Measurements from ENCODE around the gene DCAF8L2. TPM values are rescaled to one million over a fixed set of nuclear protein-coding genes. Genes with fewer than 3 reads are reported as not detected.
A peak's percentile ranks its signal among the peaks of the same experiment; 100 is the strongest.
"Not testable (repeated sequence)": the region's sequence is repeated elsewhere in the genome, so short reads cannot be mapped to it uniquely, and the experiment has no call there.

The DCAF8L2 gene
- total and polyA plus RNA-seq, 2 donors, result not detected

GRCh38 chrX:27656581-27656980 lies 66.4 kb downstream of the DCAF8L2 start:
- Histone ChIP-seq H3K27me3 (ENCODE audit: control insufficient read depth in 2 of 2, insufficient read depth in 1 of 2, low read length in 1 of 2) (no peaks in the 10 kb centered on the region), H3K36me3 (ENCODE audit: control insufficient read depth in 2 of 2, insufficient read depth in 2 of 2, low read length in 1 of 2) (no peaks in the 10 kb centered on the region), H3K9me3 (ENCODE audit: control insufficient read depth in 2 of 2, insufficient read depth in 1 of 2, low read length in 1 of 2) (no peaks in the 10 kb centered on the region), H3K4me1 (ENCODE audit: control insufficient read depth in 2 of 2, insufficient read depth in 2 of 2, low read length in 2 of 2) (no peaks in the 10 kb centered on the region), H3K4me3 (ENCODE audit: low read length in 2 of 2) (no peak overlapping the region), H3K27ac (ENCODE audit: low read depth in 1 of 2, low read length in 1 of 2) (no peak overlapping the region)
- DNase-seq (ENCODE audit: low read depth in 6 of 9, low spot score in 9 of 9), result no peak
- WGBS, result 83% methylated on average over 1 of the region's 1 CpG

DNA sequence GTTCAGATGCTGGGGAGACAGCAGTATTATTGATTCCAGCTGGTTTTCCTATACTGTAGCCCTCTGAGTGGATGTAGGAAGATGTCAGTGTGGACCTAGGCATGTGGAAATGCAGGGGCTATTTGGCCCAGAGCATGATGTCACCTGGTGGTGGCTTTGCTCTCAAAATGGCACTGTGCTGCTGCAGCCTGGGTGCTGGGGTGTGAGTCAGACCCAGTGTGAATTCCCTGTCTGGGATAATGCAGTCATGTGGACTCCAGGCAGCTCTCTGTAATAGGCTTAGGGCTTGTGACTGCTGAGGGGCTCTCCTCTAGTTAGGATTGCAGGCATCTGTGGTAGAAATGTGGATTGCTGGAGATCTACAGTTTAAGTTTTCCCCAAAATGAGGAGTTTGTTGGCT lies 70.7 kb downstream of the DCAF8L2 start:
- H3K27ac ChIP-seq (ENCODE audit: low read depth in 1 of 2, low read length in 1 of 2), result no peak overlapping the region
- no peak overlapping the region for H3K4me3 ChIP-seq (ENCODE audit: low read length in 2 of 2)
- no peaks in the 10 kb centered on the region for H3K4me1 ChIP-seq (ENCODE audit: control insufficient read depth in 2 of 2, insufficient read depth in 2 of 2, low read length in 2 of 2)
- H3K36me3 ChIP-seq (ENCODE audit: control insufficient read depth in 2 of 2, insufficient read depth in 2 of 2, low read length in 1 of 2), result no peaks in the 10 kb centered on the region
- no peaks in the 10 kb centered on the region for H3K27me3 ChIP-seq (ENCODE audit: control insufficient read depth in 2 of 2, insufficient read depth in 1 of 2, low read length in 1 of 2)
- H3K9me3 ChIP-seq (ENCODE audit: control insufficient read depth in 2 of 2, insufficient read depth in 1 of 2, low read length in 1 of 2), result no peaks in the 10 kb centered on the region
- no peak for DNase-seq (ENCODE audit: low read depth in 6 of 9, low spot score in 9 of 9)

GRCh38 chrX:27671234-27671633 lies 81.1 kb downstream of the DCAF8L2 start:
- Histone ChIP-seq H3K27ac (ENCODE audit: low read depth in 1 of 2, low read length in 1 of 2) (no peak overlapping the region), H3K4me3 (ENCODE audit: low read length in 2 of 2) (no peak overlapping the region), H3K36me3 (ENCODE audit: control insufficient read depth in 2 of 2, insufficient read depth in 2 of 2, low read length in 1 of 2) (no peaks in the 10 kb centered on the region), H3K9me3 (ENCODE audit: control insufficient read depth in 2 of 2, insufficient read depth in 1 of 2, low read length in 1 of 2) (no peaks in the 10 kb centered on the region), H3K4me1 (ENCODE audit: control insufficient read depth in 2 of 2, insufficient read depth in 2 of 2, low read length in 2 of 2) (no peaks in the 10 kb centered on the region), H3K27me3 (ENCODE audit: control insufficient read depth in 2 of 2, insufficient read depth in 1 of 2, low read length in 1 of 2) (no peaks in the 10 kb centered on the region)
- DNase-seq (ENCODE audit: low read depth in 6 of 9, low spot score in 9 of 9), result no peak
- 87% methylated on average over 2 of the region's 2 CpGs for WGBS

GRCh38 chrX:27674491-27674890 lies 84.3 kb downstream of the DCAF8L2 start:
- Histone ChIP-seq H3K9me3 (ENCODE audit: control insufficient read depth in 2 of 2, insufficient read depth in 1 of 2, low read length in 1 of 2) (no peaks in the 10 kb centered on the region), H3K4me3 (ENCODE audit: low read length in 2 of 2) (no peak overlapping the region), H3K27me3 (ENCODE audit: control insufficient read depth in 2 of 2, insufficient read depth in 1 of 2, low read length in 1 of 2) (no peaks in the 10 kb centered on the region), H3K36me3 (ENCODE audit: control insufficient read depth in 2 of 2, insufficient read depth in 2 of 2, low read length in 1 of 2) (no peaks in the 10 kb centered on the region), H3K4me1 (ENCODE audit: control insufficient read depth in 2 of 2, insufficient read depth in 2 of 2, low read length in 2 of 2) (no peaks in the 10 kb centered on the region), H3K27ac (ENCODE audit: low read depth in 1 of 2, low read length in 1 of 2) (no peak overlapping the region)
- no peak for DNase-seq (ENCODE audit: low read depth in 6 of 9, low spot score in 9 of 9)
- 96% methylated on average over 4 of the region's 4 CpGs for WGBS

- no peak for DNase-seq (ENCODE audit: low read depth in 6 of 9, low spot score in 9 of 9)
- no peak overlapping the region for H3K27ac ChIP-seq (ENCODE audit: low read depth in 1 of 2, low read length in 1 of 2)
- 98% methylated on average over 1 of the region's 1 CpG for WGBS
Observed at GRCh38 chrX:27675493-27675892, 85.3 kb downstream of the DCAF8L2 start.

GRCh38 chrX:27679281-27679680 lies 89.1 kb downstream of the DCAF8L2 start:
- 65% methylated on average over 1 of the region's 1 CpG for WGBS
- Histone ChIP-seq H3K9me3 (ENCODE audit: control insufficient read depth in 2 of 2, insufficient read depth in 1 of 2, low read length in 1 of 2) (no peaks in the 10 kb centered on the region), H3K27me3 (ENCODE audit: control insufficient read depth in 2 of 2, insufficient read depth in 1 of 2, low read length in 1 of 2) (no peaks in the 10 kb centered on the region), H3K27ac (ENCODE audit: low read depth in 1 of 2, low read length in 1 of 2) (no peak overlapping the region), H3K4me3 (ENCODE audit: low read length in 2 of 2) (no peak overlapping the region), H3K4me1 (ENCODE audit: control insufficient read depth in 2 of 2, insufficient read depth in 2 of 2, low read length in 2 of 2) (no peaks in the 10 kb centered on the region), H3K36me3 (ENCODE audit: control insufficient read depth in 2 of 2, insufficient read depth in 2 of 2, low read length in 1 of 2) (no peaks in the 10 kb centered on the region)
- DNase-seq (ENCODE audit: low read depth in 6 of 9, low spot score in 9 of 9), result no peak

More at GRCh38 chrX:27675493-27675892, 85.3 kb downstream of the DCAF8L2 start:
- Histone ChIP-seq H3K27me3 (ENCODE audit: control insufficient read depth in 2 of 2, insufficient read depth in 1 of 2, low read length in 1 of 2) (no peaks in the 10 kb centered on the region), H3K36me3 (ENCODE audit: control insufficient read depth in 2 of 2, insufficient read depth in 2 of 2, low read length in 1 of 2) (no peaks in the 10 kb centered on the region), H3K9me3 (ENCODE audit: control insufficient read depth in 2 of 2, insufficient read depth in 1 of 2, low read length in 1 of 2) (no peaks in the 10 kb centered on the region), H3K4me1 (ENCODE audit: control insufficient read depth in 2 of 2, insufficient read depth in 2 of 2, low read length in 2 of 2) (no peaks in the 10 kb centered on the region), H3K4me3 (ENCODE audit: low read length in 2 of 2) (no peak overlapping the region)

- Histone ChIP-seq H3K27me3 (ENCODE audit: control insufficient read depth in 2 of 2, insufficient read depth in 1 of 2, low read length in 1 of 2) (no peaks in the 10 kb centered on the region), H3K4me1 (ENCODE audit: control insufficient read depth in 2 of 2, insufficient read depth in 2 of 2, low read length in 2 of 2) (no peaks in the 10 kb centered on the region), H3K36me3 (ENCODE audit: control insufficient read depth in 2 of 2, insufficient read depth in 2 of 2, low read length in 1 of 2) (no peaks in the 10 kb centered on the region), H3K9me3 (ENCODE audit: control insufficient read depth in 2 of 2, insufficient read depth in 1 of 2, low read length in 1 of 2) (no peaks in the 10 kb centered on the region), H3K27ac (ENCODE audit: low read depth in 1 of 2, low read length in 1 of 2) (no peak overlapping the region), H3K4me3 (ENCODE audit: low read length in 2 of 2) (no peak overlapping the region)
- 76% methylated on average over 1 of the region's 1 CpG for WGBS
- no peak for DNase-seq (ENCODE audit: low read depth in 6 of 9, low spot score in 9 of 9)
Observed at GRCh38 chrX:27680726-27681125, 90.6 kb downstream of the DCAF8L2 start.

DNA sequence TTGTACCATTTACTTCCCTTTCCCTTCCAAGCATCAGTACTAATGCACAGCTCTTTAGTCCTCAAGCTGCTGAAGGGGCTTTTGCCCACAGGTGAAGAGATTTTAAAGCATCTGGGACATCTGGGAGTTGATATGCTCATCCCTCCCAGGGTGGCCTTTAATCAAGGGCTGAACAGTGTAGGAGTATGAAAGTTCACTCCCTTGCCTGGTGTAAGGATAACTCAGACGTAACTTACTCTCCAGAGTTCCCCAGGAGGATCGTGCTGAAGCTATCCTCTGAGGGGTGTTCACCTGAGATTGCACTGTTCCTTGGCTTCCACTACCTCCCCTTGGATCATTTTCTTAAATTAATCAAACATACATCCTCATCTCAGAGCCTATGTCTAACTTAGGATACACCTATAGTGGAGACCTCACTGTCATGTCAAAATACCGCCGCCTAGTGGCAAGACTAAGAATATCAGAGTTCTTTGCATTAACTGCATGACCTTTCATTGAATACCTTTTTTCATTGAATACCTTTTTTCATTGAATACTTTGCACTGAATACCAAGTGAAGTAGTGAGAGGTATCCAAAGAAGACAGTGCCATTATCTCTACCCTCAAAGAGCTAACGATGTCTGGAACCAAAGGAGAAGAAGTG lies 93.5 kb downstream of the DCAF8L2 start:
- peak in 2 of 9 donors; percentile 9 to 16 for DNase-seq (ENCODE audit: low read depth in 6 of 9, low spot score in 9 of 9)
- 44% methylated on average over 5 of the region's 5 CpGs for WGBS
- not testable (repeated sequence) for H3K27ac ChIP-seq (ENCODE audit: low read depth in 1 of 2, low read length in 1 of 2); H3K9me3 ChIP-seq (ENCODE audit: control insufficient read depth in 2 of 2, insufficient read depth in 1 of 2, low read length in 1 of 2); H3K27me3 ChIP-seq (ENCODE audit: control insufficient read depth in 2 of 2, insufficient read depth in 1 of 2, low read length in 1 of 2); H3K4me1 ChIP-seq (ENCODE audit: control insufficient read depth in 2 of 2, insufficient read depth in 2 of 2, low read length in 2 of 2); H3K36me3 ChIP-seq (ENCODE audit: control insufficient read depth in 2 of 2, insufficient read depth in 2 of 2, low read length in 1 of 2); H3K4me3 ChIP-seq (ENCODE audit: low read length in 2 of 2)

DNA sequence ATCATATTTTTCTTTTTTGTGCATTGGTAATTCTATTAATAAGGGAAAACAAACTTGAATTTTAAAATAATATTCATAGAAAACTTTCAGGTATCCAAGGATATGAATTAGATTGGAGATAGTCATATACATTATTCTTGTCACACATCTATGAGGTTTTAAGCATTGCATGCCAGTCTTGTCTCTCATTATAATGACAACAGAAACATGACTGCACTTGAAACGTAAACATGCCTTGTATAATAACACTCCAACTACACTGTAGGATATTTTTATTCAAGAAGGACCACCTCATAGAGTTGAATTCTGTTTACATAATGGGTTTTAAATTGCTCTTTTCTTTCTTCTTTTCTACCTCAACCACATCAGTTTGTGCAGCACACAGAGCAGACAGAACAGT lies 104.5 kb downstream of the DCAF8L2 start:
- Histone ChIP-seq H3K27ac (ENCODE audit: low read depth in 1 of 2, low read length in 1 of 2) (no peak overlapping the region), H3K4me3 (ENCODE audit: low read length in 2 of 2) (no peak overlapping the region), H3K36me3 (ENCODE audit: control insufficient read depth in 2 of 2, insufficient read depth in 2 of 2, low read length in 1 of 2) (no peaks in the 10 kb centered on the region), H3K4me1 (ENCODE audit: control insufficient read depth in 2 of 2, insufficient read depth in 2 of 2, low read length in 2 of 2) (no peaks in the 10 kb centered on the region), H3K27me3 (ENCODE audit: control insufficient read depth in 2 of 2, insufficient read depth in 1 of 2, low read length in 1 of 2) (no peaks in the 10 kb centered on the region), H3K9me3 (ENCODE audit: control insufficient read depth in 2 of 2, insufficient read depth in 1 of 2, low read length in 1 of 2) (no peaks in the 10 kb centered on the region)
- DNase-seq (ENCODE audit: low read depth in 6 of 9, low spot score in 9 of 9), result no peak
- WGBS, result 87% methylated on average over 1 of the region's 1 CpG

DNA sequence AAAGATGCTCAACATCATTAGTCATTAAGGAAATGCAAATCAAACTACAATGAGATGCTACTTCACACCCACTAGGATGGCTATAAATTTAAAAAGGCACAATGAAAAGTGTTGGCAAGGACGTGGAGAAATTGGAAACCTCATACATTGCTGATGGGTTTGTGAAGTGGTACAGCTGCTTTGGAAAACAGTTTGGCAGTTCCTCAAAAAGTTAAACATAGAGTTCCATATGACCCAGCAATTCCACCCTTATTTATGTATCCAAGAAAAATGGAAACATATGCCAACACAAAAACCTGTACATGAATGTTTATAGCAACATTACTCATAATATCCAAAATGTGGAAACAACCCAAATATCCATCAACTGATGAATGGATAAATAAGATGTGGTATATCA lies 116.4 kb downstream of the DCAF8L2 start:
- H3K27ac ChIP-seq (ENCODE audit: low read depth in 1 of 2, low read length in 1 of 2), result no peak overlapping the region
- no peaks in the 10 kb centered on the region for H3K36me3 ChIP-seq (ENCODE audit: control insufficient read depth in 2 of 2, insufficient read depth in 2 of 2, low read length in 1 of 2)
- H3K4me3 ChIP-seq (ENCODE audit: low read length in 2 of 2), result no peak overlapping the region
- 76% methylated on average over 1 of the region's 1 CpG for WGBS
- H3K4me1 ChIP-seq (ENCODE audit: control insufficient read depth in 2 of 2, insufficient read depth in 2 of 2, low read length in 2 of 2), result no peaks in the 10 kb centered on the region
- H3K27me3 ChIP-seq (ENCODE audit: control insufficient read depth in 2 of 2, insufficient read depth in 1 of 2, low read length in 1 of 2), result no peaks in the 10 kb centered on the region
- DNase-seq (ENCODE audit: low read depth in 6 of 9, low spot score in 9 of 9), result no peak
- no peaks in the 10 kb centered on the region for H3K9me3 ChIP-seq (ENCODE audit: control insufficient read depth in 2 of 2, insufficient read depth in 1 of 2, low read length in 1 of 2)
